Activated CD8-positive, alpha-beta memory T cell treated with anti-CD3 and anti-CD28 coated beads, Interleukin-2, amount 50 U/mL, for 4 hours (primary cell): Measurements from ENCODE around the gene DAP.
"Not testable (repeated sequence)": the region's sequence is repeated elsewhere in the genome, so short reads cannot be mapped to it uniquely, and the experiment has no call there.

Source experiments
- DNase-seq: peaks from one replicate; pipeline ENCODE4 v3.0.0-alpha.2; 2020

The DAP gene

GRCh38 chr5:10648806-10649665, 112.0 kb downstream of the DAP start:
- no peak for DNase-seq

GRCh38 chr5:10647640-10648039, 113.4 kb downstream of the DAP start:
- no peak for DNase-seq

GRCh38 chr5:10645671-10646070, 115.4 kb downstream of the DAP start:
- no peak for DNase-seq

GRCh38 chr5:10645146-10645545, 115.9 kb downstream of the DAP start:
- no peak for DNase-seq

- DNase-seq = no peak
These were observed 116.8 kb downstream of the DAP start for GRCh38 chr5:10644192-10644591.

- DNase-seq = no peak
These were observed 118.7 kb downstream of the DAP start for GRCh38 chr5:10642367-10642766.

GRCh38 chr5:10639846-10640368, 121.1 kb downstream of the DAP start:
- no peak for DNase-seq

- DNase-seq = not testable (repeated sequence)
These were observed 122.3 kb downstream of the DAP start for GRCh38 chr5:10638723-10639122.

- no peak for DNase-seq
These were observed 123.1 kb downstream of the DAP start for GRCh38 chr5:10637944-10638343.

GRCh38 chr5:10636363-10637142, 124.5 kb downstream of the DAP start:
- DNase-seq = no peak

GRCh38 chr5:10635867-10636350, 125.1 kb downstream of the DAP start:
- DNase-seq = no peak

GRCh38 chr5:10635257-10635866, 125.7 kb downstream of the DAP start:
- DNase-seq = peak; percentile 48

- DNase-seq = no peak
These were observed 126.5 kb downstream of the DAP start for GRCh38 chr5:10634562-10634961.

GRCh38 chr5:10634050-10634449, 127.0 kb downstream of the DAP start:
- DNase-seq = no peak

GRCh38 chr5:10633271-10634049, 127.6 kb downstream of the DAP start:
- DNase-seq = no peak

GRCh38 chr5:10632110-10632761, 128.8 kb downstream of the DAP start:
- no peak for DNase-seq

GRCh38 chr5:10631316-10631996, 129.6 kb downstream of the DAP start:
- DNase-seq = no peak

- DNase-seq = not testable (repeated sequence)
These were observed 130.3 kb downstream of the DAP start for GRCh38 chr5:10630744-10631143.

GRCh38 chr5:10630126-10630525, 130.9 kb downstream of the DAP start:
- no peak for DNase-seq

GRCh38 chr5:10629682-10630081, 131.4 kb downstream of the DAP start:
- no peak for DNase-seq
